ENCODE results near the gene MASP2.
"Not testable (repeated sequence)": the region's sequence is repeated elsewhere in the genome, so short reads cannot be mapped to it uniquely, and the experiment has no call there.

The MASP2 gene

GRCh38 chr1:11031624-11032262 is 15.3 kb downstream of the MASP2 start:
- no peak overlapping the region for H3K4me3 ChIP-seq (ENCODE audit: low read length)
- no peak for TF ChIP-seq ZNF274 (IDR thresholded peaks at IDR 0.05; ENCODE audit: low read depth, low read length)

- H3K4me3 ChIP-seq (ENCODE audit: low read length), result no peak overlapping the region
- TF ChIP-seq ZNF274 (IDR thresholded peaks at IDR 0.05; ENCODE audit: low read depth, low read length), result no peak
Measured at GRCh38 chr1:11030865-11031264, 16.2 kb downstream of the MASP2 start.

DNA sequence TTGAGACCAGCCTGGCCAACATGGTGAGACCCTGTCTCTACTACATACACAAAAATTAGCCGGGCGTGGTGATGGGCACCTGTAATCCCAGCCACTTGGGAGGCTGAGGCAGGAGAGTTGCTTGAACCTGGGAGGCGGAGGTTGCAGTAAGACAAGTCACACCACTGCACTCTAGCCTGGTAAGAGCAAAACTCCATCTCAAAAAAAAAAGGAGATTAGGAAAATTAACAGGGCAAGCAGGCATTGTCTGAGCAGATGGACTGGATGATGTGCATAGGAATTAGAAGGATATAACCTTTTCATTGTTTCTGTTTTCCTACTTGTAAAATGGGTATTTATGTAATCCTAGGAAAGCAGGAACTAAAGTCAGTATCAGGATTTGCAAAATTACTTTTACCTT is 19.0 kb downstream of the MASP2 start:
- no peak for TF ChIP-seq ZNF274 (IDR thresholded peaks at IDR 0.05; ENCODE audit: low read depth, low read length)

DNA sequence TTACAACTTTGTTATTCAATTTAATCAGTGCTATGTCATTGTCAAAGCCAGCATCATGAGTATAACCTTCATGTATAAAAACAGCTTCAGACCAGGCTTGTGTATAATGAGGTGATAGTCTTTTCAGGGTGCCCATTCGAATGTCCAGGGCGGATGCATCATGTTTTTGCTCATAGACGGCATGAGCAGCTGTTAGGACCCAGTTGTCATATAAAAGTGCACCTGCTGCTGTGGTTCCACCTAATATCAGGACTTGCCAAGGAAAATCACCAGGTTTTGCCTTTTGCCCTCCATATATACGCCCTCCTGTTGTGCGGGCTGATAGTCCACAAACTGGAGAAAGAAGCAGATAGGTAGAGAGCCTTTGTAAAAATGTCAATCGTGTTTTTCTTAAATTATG is 19.7 kb downstream of the MASP2 start:
- H3K4me3 ChIP-seq (ENCODE audit: low read length), result no peak overlapping the region
- no peak for TF ChIP-seq ZNF274 (IDR thresholded peaks at IDR 0.05; ENCODE audit: low read depth, low read length)

More for the DNA sequence above, 19.0 kb downstream of the MASP2 start:
- no peak overlapping the region for H3K4me3 ChIP-seq (ENCODE audit: low read length)

- H3K4me3 ChIP-seq (ENCODE audit: low read length), result no peak overlapping the region
- no peak for TF ChIP-seq ZNF274 (IDR thresholded peaks at IDR 0.05; ENCODE audit: low read depth, low read length)
Measured at GRCh38 chr1:11026903-11027302, 20.1 kb downstream of the MASP2 start.

GRCh38 chr1:11026052-11026451 is 21.0 kb downstream of the MASP2 start:
- H3K4me3 ChIP-seq (ENCODE audit: low read length), result no peak overlapping the region
- no peak for TF ChIP-seq ZNF274 (IDR thresholded peaks at IDR 0.05; ENCODE audit: low read depth, low read length)

GRCh38 chr1:11025618-11026017 is 21.4 kb downstream of the MASP2 start:
- no peak overlapping the region for H3K4me3 ChIP-seq (ENCODE audit: low read length)
- TF ChIP-seq ZNF274 (IDR thresholded peaks at IDR 0.05; ENCODE audit: low read depth, low read length), result no peak

DNA sequence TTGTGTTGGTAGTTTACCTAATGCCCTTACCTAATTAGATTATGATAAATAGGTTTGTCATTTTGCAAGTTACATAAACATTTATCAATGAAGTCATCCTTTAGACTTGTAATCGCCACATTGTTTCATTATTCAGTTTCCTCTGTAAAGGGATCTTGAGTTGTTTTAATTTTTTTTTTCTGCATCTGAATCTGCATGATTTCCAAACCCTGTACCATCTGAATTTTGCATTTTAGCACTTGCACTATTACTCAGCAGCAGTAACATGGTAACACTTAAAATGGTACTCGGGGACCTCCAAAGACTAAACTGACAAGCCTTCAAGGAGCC is 22.2 kb downstream of the MASP2 start:
- TF ChIP-seq ZNF274 (IDR thresholded peaks at IDR 0.05; ENCODE audit: low read depth, low read length), result no peak

DNA sequence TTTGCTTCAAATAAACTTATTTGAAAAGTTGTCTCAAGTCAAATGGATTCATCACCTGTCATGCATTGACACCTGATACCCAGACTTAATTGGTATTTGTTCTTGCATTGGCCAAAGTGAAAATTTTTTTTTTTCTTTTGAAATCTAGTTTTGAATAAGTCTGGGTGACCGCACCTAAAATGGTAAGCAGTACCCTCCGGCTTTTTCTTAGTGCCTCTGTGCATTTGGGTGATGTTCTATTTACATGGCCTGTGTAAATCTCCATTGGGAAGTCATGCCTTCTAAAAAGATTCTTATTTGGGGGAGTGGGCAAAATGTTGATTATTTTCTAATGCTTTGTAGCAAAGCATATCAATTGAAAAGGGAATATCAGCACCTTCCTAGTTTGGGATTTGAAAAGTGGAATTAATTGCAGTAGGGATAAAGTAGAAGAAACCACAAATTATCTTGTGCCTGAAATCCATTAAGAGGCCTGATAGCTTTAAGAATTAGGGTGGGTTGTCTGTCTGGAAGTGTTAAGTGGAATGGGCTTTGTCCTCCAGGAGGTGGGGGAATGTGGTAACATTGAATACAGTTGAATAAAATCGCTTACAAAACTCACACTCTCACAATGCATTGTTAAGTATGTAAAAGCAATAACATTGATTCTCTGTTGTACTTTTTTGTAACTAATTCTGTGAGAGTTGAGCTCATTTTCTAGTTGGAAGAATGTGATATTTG is 22.7 kb downstream of the MASP2 start:
- no peak for TF ChIP-seq ZNF274 (IDR thresholded peaks at IDR 0.05; ENCODE audit: low read depth, low read length)

More for the DNA sequence above, 22.2 kb downstream of the MASP2 start:
- no peak overlapping the region for H3K4me3 ChIP-seq (ENCODE audit: low read length)

DNA sequence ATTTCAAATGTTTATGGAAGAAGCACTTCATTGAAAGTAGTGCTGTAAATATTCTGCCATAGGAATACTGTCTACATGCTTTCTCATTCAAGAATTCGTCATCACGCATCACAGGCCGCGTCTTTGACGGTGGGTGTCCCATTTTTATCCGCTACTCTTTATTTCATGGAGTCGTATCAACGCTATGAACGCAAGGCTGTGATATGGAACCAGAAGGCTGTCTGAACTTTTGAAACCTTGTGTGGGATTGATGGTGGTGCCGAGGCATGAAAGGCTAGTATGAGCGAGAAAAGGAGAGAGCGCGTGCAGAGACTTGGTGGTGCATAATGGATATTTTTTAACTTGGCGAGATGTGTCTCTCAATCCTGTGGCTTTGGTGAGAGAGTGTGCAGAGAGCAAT is 23.8 kb downstream of the MASP2 start:
- H3K4me3 ChIP-seq (ENCODE audit: low read length), result no peak overlapping the region
- TF ChIP-seq ZNF274 (IDR thresholded peaks at IDR 0.05; ENCODE audit: low read depth, low read length), result no peak

More for the DNA sequence above, 22.7 kb downstream of the MASP2 start:
- H3K4me3 ChIP-seq (ENCODE audit: low read length), result no peak overlapping the region

DNA sequence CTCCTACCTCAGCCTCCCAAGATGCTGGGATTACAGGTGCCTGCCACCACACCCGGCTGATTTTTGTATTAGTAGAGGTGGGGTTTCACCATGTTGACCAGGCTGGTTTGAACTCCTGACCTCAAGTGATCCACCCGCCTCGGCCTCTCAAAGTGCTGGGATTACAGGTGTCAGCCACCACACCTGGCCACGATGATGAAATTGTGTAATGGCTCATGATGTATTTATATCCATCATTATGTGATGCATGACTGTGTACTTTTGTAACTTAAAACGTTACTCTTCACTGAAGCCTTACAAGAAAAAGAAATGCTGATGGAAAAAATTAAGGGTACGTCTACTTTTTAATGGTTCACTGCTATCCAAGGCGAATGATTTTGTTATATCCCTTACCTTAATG is 27.1 kb downstream of the MASP2 start:
- no peak overlapping the region for H3K4me3 ChIP-seq (ENCODE audit: low read length)

DNA sequence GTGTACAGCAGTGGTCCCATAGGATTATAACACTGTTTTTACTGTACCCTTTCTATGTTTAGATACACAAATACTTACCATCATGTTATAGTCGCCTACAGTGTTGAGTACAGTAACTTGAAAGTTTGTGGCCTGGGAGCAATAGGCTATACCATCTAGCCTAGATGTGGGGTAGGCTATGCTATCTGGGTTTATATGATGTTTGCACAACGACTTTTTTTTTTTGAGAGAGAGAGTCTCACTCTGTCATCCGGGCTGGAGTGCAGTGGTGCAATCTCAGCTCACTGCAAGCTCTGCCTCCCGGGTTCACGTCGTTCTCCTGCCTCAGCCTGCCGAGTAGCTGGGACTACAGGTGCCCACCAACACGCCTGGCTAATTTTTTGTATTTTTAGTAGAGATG is 27.7 kb downstream of the MASP2 start:
- H3K4me3 ChIP-seq (ENCODE audit: low read length), result not testable (repeated sequence)

More for the DNA sequence above, 27.1 kb downstream of the MASP2 start:
- TF ChIP-seq ZNF274 (IDR thresholded peaks at IDR 0.05; ENCODE audit: low read depth, low read length), result no peak

GRCh38 chr1:11013160-11013531 is 33.9 kb downstream of the MASP2 start:
- H3K4me3 ChIP-seq (ENCODE audit: low read length), result peak overlapping the region; percentile 99
- no peak for TF ChIP-seq ZNF274 (IDR thresholded peaks at IDR 0.05; ENCODE audit: low read depth, low read length)

DNA sequence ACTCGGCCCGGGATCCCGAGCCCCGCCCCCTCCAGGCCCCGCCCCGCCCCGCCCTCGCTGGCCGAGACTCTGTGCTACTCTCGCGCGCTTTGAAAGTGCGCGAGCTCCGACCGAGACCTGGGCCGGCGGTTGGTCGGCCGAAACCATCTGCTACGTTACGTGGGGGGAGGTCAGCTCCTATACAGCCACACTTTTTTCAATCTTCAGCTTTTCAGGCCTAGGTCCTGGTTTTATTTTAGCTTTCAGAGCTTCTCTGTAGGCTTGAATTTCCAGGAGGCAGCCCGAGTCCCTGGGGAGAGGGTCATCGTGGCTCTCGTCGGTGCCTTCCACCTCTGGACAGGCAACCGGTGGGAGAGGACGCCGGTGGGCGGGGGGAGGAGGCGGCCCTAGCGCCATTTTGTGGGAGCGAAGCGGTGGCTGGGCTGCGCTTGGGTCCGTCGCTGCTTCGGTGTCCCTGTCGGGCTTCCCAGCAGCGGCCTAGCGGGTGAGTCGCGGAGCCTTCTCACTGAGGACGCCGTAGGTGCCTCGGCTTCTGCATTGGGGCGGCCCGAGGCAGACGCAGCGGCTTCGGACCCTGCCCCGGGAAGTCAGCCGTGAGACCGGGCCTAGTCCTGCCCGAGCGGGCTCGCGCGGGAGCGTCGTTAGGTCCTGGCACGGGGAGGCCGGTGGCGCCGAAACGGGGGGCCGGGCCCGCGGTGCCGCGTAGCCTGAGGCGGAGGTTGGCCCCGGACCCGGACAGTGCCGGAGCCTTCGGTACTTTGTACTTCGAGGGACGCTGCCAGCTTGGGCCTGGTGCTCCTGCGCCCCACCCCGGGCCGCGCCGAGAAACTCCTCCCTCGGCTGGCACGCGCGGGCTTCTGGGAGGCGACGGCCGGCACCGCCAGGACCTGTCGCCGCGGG is 34.5 kb downstream of the MASP2 start, which contains the start of gene TARDBP:
TSS of gene TARDBP (plus strand) at position 395 of the 900 bp plus-strand sequence. CDS start 1,074 bp downstream, outside the sequence.
- H3K4me3 ChIP-seq (ENCODE audit: low read length), result peak within 1 kb of the TSS; percentile 99
- no peak for TF ChIP-seq ZNF274 (IDR thresholded peaks at IDR 0.05; ENCODE audit: low read depth, low read length)

GRCh38 chr1:11000526-11000925 is 46.5 kb downstream of the MASP2 start:
- no peak overlapping the region for H3K4me3 ChIP-seq (ENCODE audit: low read length)
- no peak for TF ChIP-seq ZNF274 (IDR thresholded peaks at IDR 0.05; ENCODE audit: low read depth, low read length)

Data from GM08714 (cell line).